OCI-LY1 (cell line): Measurements from ENCODE around the gene ZNF473.

Source experiments
- H2AFZ ChIP-seq: fragments of 200-600 bp; sonication (generic), shearing (Covaris generic); 2 replicates; pipeline ENCODE4 v1.6.0; 2014; ENCODE audit warnings: antibody characterized with exemption, mild to moderate bottlenecking, low read length
- H3F3A ChIP-seq: fragments of 200-600 bp; sonication (generic), shearing (Covaris generic); 2 replicates; pipeline ENCODE4 v1.6.0; 2014; ENCODE audit warnings: mild to moderate bottlenecking, antibody characterized with exemption, low read length, moderate library complexity; ENCODE audit not compliant: insufficient read depth
- H3K27ac ChIP-seq: fragments of 200-600 bp; sonication (generic); 2 replicates; pipeline ENCODE4 v1.5.1; 2014; ENCODE audit warnings: low read length, mixed run types, mild to moderate bottlenecking, low read depth; ENCODE audit not compliant: poor library complexity, severe bottlenecking
- H3K27me3 ChIP-seq: fragments of 200-600 bp; sonication (generic); 2 replicates; pipeline ENCODE4 v1.6.0; 2014; ENCODE audit warnings: antibody characterized with exemption, mild to moderate bottlenecking, low read length, moderate library complexity; ENCODE audit not compliant: insufficient read depth
- H3K36me3 ChIP-seq: fragments of 200-600 bp; sonication (generic); 2 replicates; pipeline ENCODE4 v1.6.1; 2014; ENCODE audit warnings: mild to moderate bottlenecking, antibody characterized with exemption, low read length, moderate library complexity, mixed read lengths; ENCODE audit not compliant: insufficient read depth
- H3K4me1 ChIP-seq: fragments of 200-600 bp; sonication (generic); 2 replicates; pipeline ENCODE4 v1.5.1; 2014; ENCODE audit warnings: mild to moderate bottlenecking, low read length, moderate library complexity; ENCODE audit not compliant: insufficient read depth, severe bottlenecking
- H3K4me2 ChIP-seq: fragments of 200-600 bp; sonication (generic), shearing (Covaris generic); 2 replicates; pipeline ENCODE4 v1.6.1; 2014; ENCODE audit warnings: low read length
- H3K4me3 ChIP-seq: fragments of 200-600 bp; sonication (generic); 2 replicates; pipeline ENCODE4 v1.5.1; 2014; ENCODE audit warnings: low read length, low read depth, mild to moderate bottlenecking, mixed read lengths; ENCODE audit not compliant: poor library complexity, severe bottlenecking
- H3K79me2 ChIP-seq: fragments of 200-600 bp; shearing (Covaris generic); 2 replicates; pipeline ENCODE4 v1.6.1; 2016; ENCODE audit warnings: mixed run types, low read length, mixed read lengths; ENCODE audit not compliant: insufficient read depth
- H3K9ac ChIP-seq: fragments of 200-600 bp; sonication (generic), shearing (Covaris generic); 2 replicates; pipeline ENCODE4 v1.6.1; 2014; ENCODE audit warnings: mild to moderate bottlenecking, low read length, mixed read lengths
- H3K9me2 ChIP-seq: fragments of 200-600 bp; sonication (generic), shearing (Covaris generic); 2 replicates; pipeline ENCODE4 v1.6.1; 2014; ENCODE audit warnings: low read depth, mild to moderate bottlenecking, low read length, mixed read lengths
- H3K9me3 ChIP-seq: fragments of 200-600 bp; shearing (Covaris generic); 2 replicates; pipeline ENCODE4 v1.6.1; 2014; ENCODE audit warnings: low read length, mixed read lengths
- H4K20me1 ChIP-seq: fragments of 200-600 bp; sonication (generic), shearing (Covaris generic); 2 replicates; pipeline ENCODE4 v1.6.0; 2016; ENCODE audit warnings: mild to moderate bottlenecking, low read length; ENCODE audit not compliant: insufficient read depth
- EZH2 ChIP-seq: fragments of 200-600 bp; sonication (generic), shearing (Covaris generic); IDR thresholded peaks from 2 replicates; pipeline ENCODE4 v1.8.0; 2017; ENCODE audit warnings: borderline replicate concordance, mixed run types, mild to moderate bottlenecking, antibody characterized with exemption, low read length, moderate library complexity, mixed read lengths
- TF ChIP-seq, protein P1 (sequence below): fragments of 200-600 bp; sonication (generic), shearing (Covaris generic); IDR thresholded peaks from 2 replicates; pipeline ENCODE4 v1.5.1; 2017; ENCODE audit warnings: mild to moderate bottlenecking, antibody characterized with exemption, low read length, moderate library complexity, mixed read lengths

The ZNF473 gene

DNA sequence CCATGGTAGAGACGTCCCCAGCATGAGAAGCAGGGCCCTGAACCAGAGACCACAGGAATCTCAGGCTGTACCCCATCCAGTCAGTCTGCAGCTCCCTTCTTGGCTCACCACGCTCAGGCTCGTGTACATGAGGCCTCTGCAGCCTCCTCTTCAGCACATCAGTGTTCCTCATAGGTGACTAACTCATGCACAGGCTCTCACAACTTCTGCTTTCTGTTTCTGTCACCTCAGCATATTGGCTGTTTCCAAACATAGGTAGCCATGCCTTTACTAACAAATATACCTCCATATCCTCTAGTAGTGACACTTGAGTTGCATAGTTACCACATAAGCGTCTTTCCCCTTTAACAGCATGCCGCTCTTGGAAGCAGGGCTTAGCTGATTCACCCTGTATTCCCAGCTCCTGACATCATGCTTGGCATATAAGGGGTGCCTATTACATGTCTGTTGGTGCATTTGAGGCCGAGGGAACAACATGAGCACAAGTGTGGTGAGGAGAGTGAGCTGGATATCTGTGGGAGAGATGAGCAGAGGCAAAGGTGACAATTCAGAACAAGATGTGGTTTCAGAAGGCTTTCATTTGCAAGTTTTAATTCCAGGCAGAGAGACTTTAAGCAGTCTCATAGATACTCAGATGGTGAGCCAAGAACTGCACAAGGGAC is 16.7 kb downstream of the ZNF473 start:
- Histone ChIP-seq H3K36me3 (peaks cover 93% of the 10 kb centered on the region), H2AFZ (no peak overlapping the region), H4K20me1 (no peaks in the 10 kb centered on the region), H3F3A (no peaks in the 10 kb centered on the region), H3K27me3 (no peaks in the 10 kb centered on the region), H3K79me2 (no peaks in the 10 kb centered on the region), H3K9ac (no peak overlapping the region), H3K9me2 (no peaks in the 10 kb centered on the region), H3K4me3 (no peak overlapping the region), H3K4me2 (no peak overlapping the region), H3K4me1 (no peaks in the 10 kb centered on the region), H3K27ac (no peak overlapping the region), H3K9me3 (peaks cover 30% of the 10 kb centered on the region)
- no peak for TF ChIP-seq EZH2
- TF ChIP-seq, protein P1, sequence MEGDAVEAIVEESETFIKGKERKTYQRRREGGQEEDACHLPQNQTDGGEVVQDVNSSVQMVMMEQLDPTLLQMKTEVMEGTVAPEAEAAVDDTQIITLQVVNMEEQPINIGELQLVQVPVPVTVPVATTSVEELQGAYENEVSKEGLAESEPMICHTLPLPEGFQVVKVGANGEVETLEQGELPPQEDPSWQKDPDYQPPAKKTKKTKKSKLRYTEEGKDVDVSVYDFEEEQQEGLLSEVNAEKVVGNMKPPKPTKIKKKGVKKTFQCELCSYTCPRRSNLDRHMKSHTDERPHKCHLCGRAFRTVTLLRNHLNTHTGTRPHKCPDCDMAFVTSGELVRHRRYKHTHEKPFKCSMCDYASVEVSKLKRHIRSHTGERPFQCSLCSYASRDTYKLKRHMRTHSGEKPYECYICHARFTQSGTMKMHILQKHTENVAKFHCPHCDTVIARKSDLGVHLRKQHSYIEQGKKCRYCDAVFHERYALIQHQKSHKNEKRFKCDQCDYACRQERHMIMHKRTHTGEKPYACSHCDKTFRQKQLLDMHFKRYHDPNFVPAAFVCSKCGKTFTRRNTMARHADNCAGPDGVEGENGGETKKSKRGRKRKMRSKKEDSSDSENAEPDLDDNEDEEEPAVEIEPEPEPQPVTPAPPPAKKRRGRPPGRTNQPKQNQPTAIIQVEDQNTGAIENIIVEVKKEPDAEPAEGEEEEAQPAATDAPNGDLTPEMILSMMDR, result no peak

DNA sequence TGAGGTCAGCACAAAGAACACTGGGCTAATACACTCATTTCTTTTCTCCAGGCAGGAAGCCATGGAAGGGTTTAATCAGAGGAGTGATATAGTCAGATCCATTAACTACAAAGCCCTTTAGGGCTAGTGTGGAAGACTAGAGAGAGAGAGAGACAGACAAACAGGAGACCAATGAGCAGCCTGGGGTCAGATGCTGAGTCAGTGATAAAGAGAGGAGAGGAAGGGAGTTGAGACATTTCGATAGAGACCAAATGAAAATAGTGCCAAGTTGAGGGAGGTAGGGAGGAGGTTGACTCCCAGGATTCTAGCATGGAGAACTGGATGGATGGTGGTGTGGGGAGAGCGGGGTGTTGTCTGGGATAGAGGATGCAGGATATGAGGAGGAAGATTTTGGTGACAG is 18.2 kb downstream of the ZNF473 start:
- Histone ChIP-seq H3K4me3 (no peak overlapping the region), H3K9me3 (peaks cover 33% of the 10 kb centered on the region), H3K36me3 (peaks cover 94% of the 10 kb centered on the region)

DNA sequence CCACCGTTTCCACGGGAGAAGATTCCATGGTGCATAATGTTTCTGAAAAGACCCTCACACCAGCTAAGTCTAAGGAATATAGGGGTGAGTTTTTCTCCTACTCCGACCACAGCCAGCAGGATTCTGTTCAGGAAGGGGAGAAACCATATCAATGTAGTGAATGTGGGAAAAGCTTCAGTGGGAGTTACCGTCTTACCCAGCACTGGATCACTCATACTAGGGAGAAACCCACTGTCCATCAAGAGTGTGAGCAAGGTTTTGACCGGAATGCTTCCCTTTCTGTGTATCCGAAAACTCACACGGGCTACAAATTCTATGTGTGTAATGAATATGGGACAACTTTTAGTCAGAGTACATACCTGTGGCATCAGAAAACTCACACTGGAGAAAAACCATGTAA is 19.1 kb downstream of the ZNF473 start:
- Histone ChIP-seq H3K36me3 (peaks cover 85% of the 10 kb centered on the region), H3K4me3 (no peak overlapping the region), H2AFZ (no peak overlapping the region), H3K79me2 (no peaks in the 10 kb centered on the region), H3K9me3 (peaks cover 33% of the 10 kb centered on the region), H3K9me2 (no peaks in the 10 kb centered on the region), H3K9ac (no peak overlapping the region), H3K4me1 (no peaks in the 10 kb centered on the region), H4K20me1 (no peaks in the 10 kb centered on the region), H3F3A (no peaks in the 10 kb centered on the region), H3K27ac (no peak overlapping the region), H3K4me2 (no peak overlapping the region), H3K27me3 (no peaks in the 10 kb centered on the region)
- TF ChIP-seq EZH2, result no peak
- TF ChIP-seq, protein P1, result no peak

More for the DNA sequence above, 18.2 kb downstream of the ZNF473 start:
- no peaks in the 10 kb centered on the region for H3K4me1 ChIP-seq
- H4K20me1 ChIP-seq, result no peaks in the 10 kb centered on the region
- no peaks in the 10 kb centered on the region for H3F3A ChIP-seq
- no peak overlapping the region for H2AFZ ChIP-seq
- no peak overlapping the region for H3K9ac ChIP-seq
- H3K9me2 ChIP-seq, result no peaks in the 10 kb centered on the region
- no peaks in the 10 kb centered on the region for H3K27me3 ChIP-seq
- no peaks in the 10 kb centered on the region for H3K79me2 ChIP-seq
- no peak overlapping the region for H3K4me2 ChIP-seq
- no peak for TF ChIP-seq EZH2
- TF ChIP-seq, protein P1, result no peak
- H3K27ac ChIP-seq, result no peak overlapping the region
